HEK293T (cell line): ENCODE measurements around the gene RIOX2.

Experiments used
- ARNT ChIP-seq: fragments of 450-650 bp; IDR thresholded peaks from 2 replicates; pipeline ENCODE4 v1.6.1; 2017; ENCODE audit warnings: mild to moderate bottlenecking
- BHLHE40 ChIP-seq: fragments of 450-650 bp; IDR thresholded peaks from 2 replicates; pipeline ENCODE4 v1.6.1; 2016; ENCODE audit warnings: mild to moderate bottlenecking, moderate library complexity, borderline replicate concordance
- CTBP1 ChIP-seq: fragments of 450-650 bp; IDR thresholded peaks from 2 replicates; pipeline ENCODE4 v1.6.1; 2016; ENCODE audit warnings: borderline replicate concordance
- ELF4 ChIP-seq: fragments of 450-650 bp; IDR thresholded peaks from 2 replicates; pipeline ENCODE4 v1.6.1; 2017; ENCODE audit warnings: antibody characterized with exemption
- FOXK2 ChIP-seq: fragments of 450-650 bp; IDR thresholded peaks from 2 replicates; pipeline ENCODE4 v1.6.1; 2016; ENCODE audit warnings: mild to moderate bottlenecking
- L3MBTL2 ChIP-seq: fragments of 450-650 bp; conservative IDR thresholded peaks from 2 replicates; pipeline ENCODE4 v1.6.1; 2016; ENCODE audit warnings: mild to moderate bottlenecking
- ZNF384 ChIP-seq: fragments of 450-650 bp; IDR thresholded peaks from 2 replicates; pipeline ENCODE4 v1.6.1; 2016

DNA sequence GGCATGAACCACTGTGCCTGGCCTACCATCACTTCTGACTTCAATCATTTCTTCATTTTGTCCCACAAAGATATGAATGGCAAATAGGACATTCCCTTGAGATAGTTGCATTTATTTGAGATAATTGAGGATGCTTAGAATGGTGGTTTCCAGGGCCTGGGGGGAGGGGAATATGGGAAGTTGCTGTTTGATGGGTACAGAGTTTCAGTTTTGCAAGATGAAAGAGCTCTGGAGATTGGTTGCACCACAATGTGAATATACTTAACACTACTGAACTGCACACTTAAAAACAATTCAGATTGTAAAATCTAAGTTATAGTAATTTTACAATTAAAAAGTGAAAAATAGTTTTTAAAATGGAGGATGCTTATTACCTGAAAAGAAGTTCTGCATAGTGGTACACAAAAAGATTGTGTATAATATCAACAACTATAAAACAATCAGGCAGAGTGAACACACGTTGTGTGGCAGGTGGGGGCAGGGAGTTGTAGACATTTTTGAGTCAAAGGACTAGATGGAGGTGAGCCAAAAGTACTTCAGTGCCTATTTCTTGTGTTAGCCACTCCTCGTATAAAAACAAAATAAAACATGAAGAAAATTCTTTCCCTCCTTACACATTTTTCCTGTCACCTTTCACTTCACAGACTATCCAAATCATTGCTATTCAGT lies 18.5 kb upstream of the RIOX2 start:
- TF ChIP-seq CTBP1: no peak
- no peak for TF ChIP-seq FOXK2
- TF ChIP-seq ELF4: no peak
- TF ChIP-seq L3MBTL2: no peak
- TF ChIP-seq ARNT: no peak
- no peak for TF ChIP-seq BHLHE40
- TF ChIP-seq ZNF384: no peak
